GM21447 (cell line): ENCODE data around the gene ADCY2.

Source experiments
- ATAC-seq: cut with Tn5 transposase; IDR thresholded peaks from one replicate; pipeline ENCODE4 v1.9.1; 2021; ENCODE audit not compliant: unreplicated experiment

Gene ADCY2

GRCh38 chr5:7585807-7586206, 189.9 kb downstream of the ADCY2 start:
- no peak for ATAC-seq

GRCh38 chr5:7586480-7586879, 190.5 kb downstream of the ADCY2 start:
- ATAC-seq = no peak

- ATAC-seq = no peak
Observed at GRCh38 chr5:7589800-7590199, 193.9 kb downstream of the ADCY2 start.

- no peak for ATAC-seq
Observed at GRCh38 chr5:7592910-7593309, 197.0 kb downstream of the ADCY2 start.

- ATAC-seq = no peak
Observed at GRCh38 chr5:7597059-7597642, 201.2 kb downstream of the ADCY2 start.

GRCh38 chr5:7606840-7607465, 211.0 kb downstream of the ADCY2 start:
- no peak for ATAC-seq

- ATAC-seq = no peak
Observed at GRCh38 chr5:7608772-7609171, 212.8 kb downstream of the ADCY2 start.

- ATAC-seq = no peak
Observed at GRCh38 chr5:7609726-7610125, 213.8 kb downstream of the ADCY2 start.

- ATAC-seq = no peak
Observed at GRCh38 chr5:7610531-7611177, 214.7 kb downstream of the ADCY2 start.

- no peak for ATAC-seq
Observed at GRCh38 chr5:7611518-7611917, 215.6 kb downstream of the ADCY2 start.

- ATAC-seq = no peak
Observed at GRCh38 chr5:7615566-7616061, 219.7 kb downstream of the ADCY2 start.

GRCh38 chr5:7616897-7617296, 221.0 kb downstream of the ADCY2 start:
- ATAC-seq = no peak

- no peak for ATAC-seq
Observed at GRCh38 chr5:7622498-7622897, 226.6 kb downstream of the ADCY2 start.

- ATAC-seq = no peak
Observed at GRCh38 chr5:7625740-7626139, 229.8 kb downstream of the ADCY2 start.

GRCh38 chr5:7628248-7628647, 232.3 kb downstream of the ADCY2 start:
- no peak for ATAC-seq

- no peak for ATAC-seq
Observed at GRCh38 chr5:7628820-7629219, 232.9 kb downstream of the ADCY2 start.

- no peak for ATAC-seq
Observed at GRCh38 chr5:7629561-7629960, 233.6 kb downstream of the ADCY2 start.

GRCh38 chr5:7634837-7635236, 238.9 kb downstream of the ADCY2 start:
- ATAC-seq = no peak

- no peak for ATAC-seq
Observed at GRCh38 chr5:7638456-7638855, 242.5 kb downstream of the ADCY2 start.

- ATAC-seq = no peak
Observed at GRCh38 chr5:7642029-7642428, 246.1 kb downstream of the ADCY2 start.

GRCh38 chr5:7644723-7645122, 248.8 kb downstream of the ADCY2 start:
- no peak for ATAC-seq

- no peak for ATAC-seq
Observed at GRCh38 chr5:7650755-7651154, 254.8 kb downstream of the ADCY2 start.
